Thymus (tissue), 11 donors: ENCODE measurements around the gene SETMAR. TPM values are rescaled to one million over a fixed set of nuclear protein-coding genes. Genes with fewer than 3 reads are reported as not detected.

Experiments
- DNase-seq, 9 donors: peaks; one replicate each; pipeline ENCODE4 v3.0.0-alpha.2; 2013; ENCODE audit warnings: low spot score in 9 of 9, low read depth in 6 of 9, missing footprints in 1 of 9
- H3K27ac ChIP-seq, 2 donors: one replicate each; pipeline ENCODE4 v1.5.1; 2013; ENCODE audit warnings: control low read depth in 1 of 2, low read depth in 1 of 2, low read length in 1 of 2, mild to moderate bottlenecking in 1 of 2, moderate library complexity in 1 of 2
- H3K27me3 ChIP-seq, 2 donors: one replicate each; pipeline ENCODE4 v1.5.1; 2013; ENCODE audit warnings: low read length in 1 of 2; ENCODE audit not compliant: control insufficient read depth in 2 of 2, insufficient read depth in 1 of 2
- H3K36me3 ChIP-seq, 2 donors: one replicate each; pipeline ENCODE4 v1.5.1; 2013; ENCODE audit warnings: low read length in 1 of 2, mild to moderate bottlenecking in 1 of 2, moderate library complexity in 1 of 2; ENCODE audit not compliant: control insufficient read depth in 2 of 2, insufficient read depth in 2 of 2
- H3K4me1 ChIP-seq, 2 donors: one replicate each; pipeline ENCODE4 v1.5.1; 2013; ENCODE audit warnings: low read length in 2 of 2; ENCODE audit not compliant: control insufficient read depth in 2 of 2, insufficient read depth in 2 of 2
- H3K4me3 ChIP-seq, 2 donors: one replicate each; pipeline ENCODE4 v1.5.1; 2013; ENCODE audit warnings: low read length in 2 of 2, control low read depth in 1 of 2, mild to moderate bottlenecking in 1 of 2
- H3K9me3 ChIP-seq, 2 donors: one replicate each; pipeline ENCODE4 v1.5.1; 2013; ENCODE audit warnings: low read length in 1 of 2, mild to moderate bottlenecking in 1 of 2; ENCODE audit not compliant: control insufficient read depth in 2 of 2, insufficient read depth in 1 of 2
- WGBS: extraction: QIAGEN DNeasy Blood & Tissue Kit; methylation state at CpG from one replicate; pipeline ENCODE4 v1.1.7; 2013; 5-methylcytosine and 5-hydroxymethylcytosine counted together
- polyA plus RNA-seq: library from polyadenylated mRNA; stranded (reverse); fragments of 200-250 nt; gene quantifications from one replicate; pipeline ENCODE4 v1.2.3, GENCODE V29; 2013
- total RNA-seq: library from RNA; stranded (reverse); fragments of 120-200 nt; gene quantifications from one replicate; pipeline ENCODE4 v1.2.4, GENCODE V29; 2013
- donor health status: healthy.

Gene SETMAR
- total and polyA plus RNA-seq, 2 donors = 18.2 to 28.7 TPM

GRCh38 chr3:4306860-4307259, 3.7 kb downstream of the SETMAR start:
- H3K36me3 ChIP-seq = peaks cover 0 to 11% of the 10 kb centered on the region in 2 donors
- H3K4me3 ChIP-seq = no peak overlapping the region
- H3K4me1 ChIP-seq = peaks cover 10 to 19% of the 10 kb centered on the region in 2 donors
- H3K9me3 ChIP-seq = no peaks in the 10 kb centered on the region
- peak overlapping the region in 1 of 2 donors; percentile 60 for H3K27ac ChIP-seq
- WGBS = 95% methylated on average over 2 of the region's 2 CpGs
- H3K27me3 ChIP-seq = no peaks in the 10 kb centered on the region
- DNase-seq = peak in 1 of 9 donors; percentile 13

- Histone ChIP-seq H3K27ac (no peak overlapping the region), H3K36me3 (peaks cover 6 to 24% of the 10 kb centered on the region in 2 donors), H3K4me3 (no peak overlapping the region), H3K4me1 (peaks cover 3 to 9% of the 10 kb centered on the region in 2 donors), H3K9me3 (no peaks in the 10 kb centered on the region), H3K27me3 (no peaks in the 10 kb centered on the region)
- no peak for DNase-seq
- 83% methylated on average over 3 of the region's 3 CpGs for WGBS
Observed at GRCh38 chr3:4309491-4310128, 6.4 kb downstream of the SETMAR start.

DNA sequence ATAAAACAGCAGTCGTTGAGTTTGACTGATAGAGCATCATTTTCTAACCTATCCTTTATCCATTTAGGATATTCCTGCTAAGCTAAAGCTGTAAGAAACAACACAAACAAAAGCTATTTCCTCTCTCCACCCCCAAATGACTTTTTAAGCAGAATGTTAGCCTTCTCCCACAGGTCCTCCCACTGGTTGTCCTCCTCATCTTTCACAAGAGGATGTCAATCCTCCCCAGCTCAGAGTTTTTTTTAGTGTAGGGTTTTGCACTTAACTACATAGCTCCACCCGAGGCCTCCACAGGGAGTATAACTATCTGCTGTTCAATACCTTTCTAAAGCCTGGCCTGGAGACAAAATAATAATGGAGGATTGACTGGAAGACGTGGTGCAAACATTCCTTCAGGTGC, 7.8 kb downstream of the SETMAR start:
- H3K27ac ChIP-seq = no peak overlapping the region
- peaks cover 6 to 31% of the 10 kb centered on the region in 2 donors for H3K36me3 ChIP-seq
- no peaks in the 10 kb centered on the region for H3K9me3 ChIP-seq
- H3K4me1 ChIP-seq = peaks cover 0 to 3% of the 10 kb centered on the region in 2 donors
- WGBS = 98% methylated on average over 3 of the region's 3 CpGs
- H3K27me3 ChIP-seq = no peaks in the 10 kb centered on the region
- H3K4me3 ChIP-seq = no peak overlapping the region
- DNase-seq = no peak

DNA sequence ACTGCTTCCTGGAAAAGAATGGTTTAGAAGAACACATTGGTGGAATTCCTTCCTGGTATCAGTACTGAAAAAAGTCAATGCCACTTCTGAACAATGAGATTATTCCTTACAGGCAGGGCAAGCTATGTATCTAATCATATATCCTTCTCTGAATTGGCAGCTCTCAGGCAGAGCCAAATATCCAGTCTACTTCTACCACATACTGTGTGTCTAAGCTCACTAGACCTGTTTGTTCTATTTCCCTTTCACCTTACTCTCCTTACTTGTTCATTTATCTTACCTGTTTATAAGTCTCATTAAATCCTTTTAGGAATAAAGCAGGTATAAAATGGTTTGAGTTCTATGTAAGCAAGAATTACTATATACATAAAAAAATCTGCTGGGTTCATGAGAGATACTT, 8.3 kb downstream of the SETMAR start:
- Histone ChIP-seq H3K4me1 (peaks cover 0 to 3% of the 10 kb centered on the region in 2 donors), H3K36me3 (peaks cover 10 to 33% of the 10 kb centered on the region in 2 donors), H3K27ac (no peak overlapping the region), H3K4me3 (no peak overlapping the region), H3K9me3 (no peaks in the 10 kb centered on the region), H3K27me3 (no peaks in the 10 kb centered on the region)
- DNase-seq = no peak

- Histone ChIP-seq H3K9me3 (no peaks in the 10 kb centered on the region), H3K4me1 (no peaks in the 10 kb centered on the region), H3K4me3 (no peak overlapping the region), H3K27ac (no peak overlapping the region), H3K36me3 (peaks cover 14 to 47% of the 10 kb centered on the region in 2 donors), H3K27me3 (no peaks in the 10 kb centered on the region)
- DNase-seq = no peak
- 95% methylated on average over 4 of the region's 4 CpGs for WGBS
Observed at GRCh38 chr3:4313606-4314293, 10.6 kb downstream of the SETMAR start.

DNA sequence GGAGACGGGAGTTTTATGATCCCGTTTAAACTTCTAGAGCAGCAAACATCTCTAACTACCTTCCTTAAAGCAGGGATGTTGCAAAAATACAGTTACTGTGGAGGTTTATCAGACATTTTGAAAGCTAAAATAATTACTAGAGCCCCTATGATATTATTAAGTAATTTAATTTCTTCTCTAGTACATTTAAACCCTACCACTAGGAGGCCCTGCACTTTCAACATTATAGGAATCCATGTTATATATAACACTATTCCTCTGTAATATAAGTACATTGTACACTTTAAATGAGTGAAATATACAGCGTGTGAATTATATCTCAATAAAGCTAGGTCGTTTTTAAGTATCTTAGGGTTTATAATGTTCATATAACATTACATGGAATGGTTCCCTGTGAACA, 11.5 kb downstream of the SETMAR start:
- 94% methylated on average over 4 of the region's 4 CpGs for WGBS
- Histone ChIP-seq H3K27me3 (no peaks in the 10 kb centered on the region), H3K36me3 (peaks cover 14 to 45% of the 10 kb centered on the region in 2 donors), H3K27ac (no peak overlapping the region), H3K4me1 (no peaks in the 10 kb centered on the region), H3K4me3 (no peak overlapping the region), H3K9me3 (no peaks in the 10 kb centered on the region)
- DNase-seq = no peak

DNA sequence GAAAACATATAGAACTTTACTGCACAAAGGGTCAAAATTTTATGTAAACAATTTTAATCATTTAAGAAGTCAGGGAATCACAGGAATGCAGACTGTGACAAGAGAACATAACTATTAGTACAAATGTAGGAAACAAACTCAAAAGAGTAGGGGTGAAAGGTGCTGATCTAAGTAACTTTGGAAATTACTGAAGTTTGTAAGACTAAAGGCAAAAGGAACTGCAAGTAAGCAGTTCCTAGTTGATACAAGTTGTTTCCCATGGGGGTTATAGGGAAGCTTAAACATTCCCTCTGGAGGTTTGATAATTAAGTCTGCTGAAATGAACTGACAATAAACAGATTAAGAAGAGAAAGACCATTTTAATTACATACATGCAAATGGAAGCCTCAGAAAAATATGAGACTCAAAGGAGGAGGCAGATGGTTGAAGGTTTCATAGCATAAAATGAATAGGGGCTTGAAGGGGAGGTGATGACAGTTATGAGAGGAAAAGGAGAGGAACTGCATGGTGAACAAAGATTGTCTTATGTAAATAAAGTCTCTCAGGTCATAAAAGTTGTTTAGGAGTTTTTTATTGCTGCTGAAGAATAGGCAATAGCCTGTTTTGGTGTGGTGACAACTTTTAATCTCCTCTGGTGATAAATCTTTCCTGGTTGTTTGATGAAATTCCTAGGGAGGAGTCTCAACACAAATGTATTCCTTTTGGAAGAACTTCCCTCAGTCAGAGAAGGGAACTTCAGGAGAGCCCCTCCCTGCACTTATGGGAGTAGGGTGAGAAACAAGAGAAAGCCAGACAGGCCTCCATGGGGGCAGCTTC, 17.1 kb downstream of the SETMAR start:
- Histone ChIP-seq H3K4me1 (no peaks in the 10 kb centered on the region), H3K27me3 (no peaks in the 10 kb centered on the region), H3K27ac (no peak overlapping the region), H3K4me3 (no peak overlapping the region), H3K9me3 (no peaks in the 10 kb centered on the region), H3K36me3 (peaks cover 7 to 20% of the 10 kb centered on the region in 2 donors)
- no peak for DNase-seq

DNA sequence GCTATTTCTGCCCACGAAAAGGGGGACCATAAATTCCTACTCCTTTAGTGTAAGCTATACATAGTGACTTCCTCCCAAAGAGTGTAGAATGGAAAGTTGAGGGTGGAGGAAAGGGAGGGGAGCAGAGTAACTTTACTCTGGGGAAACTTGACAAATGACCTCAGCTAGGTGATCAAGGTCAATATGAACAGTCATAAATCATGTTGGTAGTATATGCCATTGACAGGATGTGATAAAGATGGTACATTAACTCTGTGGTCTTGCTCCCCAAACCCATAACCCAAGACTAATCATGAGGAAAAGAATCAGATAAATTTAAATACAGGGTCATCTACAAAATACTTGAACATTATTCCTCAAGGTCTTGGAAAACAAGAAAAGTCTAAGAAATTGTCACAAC, 18.6 kb downstream of the SETMAR start:
- Histone ChIP-seq H3K4me3 (no peak overlapping the region), H3K36me3 (peaks cover 2 to 14% of the 10 kb centered on the region in 2 donors), H3K27ac (no peak overlapping the region), H3K9me3 (no peaks in the 10 kb centered on the region), H3K4me1 (no peaks in the 10 kb centered on the region), H3K27me3 (no peaks in the 10 kb centered on the region)
- DNase-seq = no peak
- 89% methylated on average over 1 of the region's 1 CpG for WGBS

DNA sequence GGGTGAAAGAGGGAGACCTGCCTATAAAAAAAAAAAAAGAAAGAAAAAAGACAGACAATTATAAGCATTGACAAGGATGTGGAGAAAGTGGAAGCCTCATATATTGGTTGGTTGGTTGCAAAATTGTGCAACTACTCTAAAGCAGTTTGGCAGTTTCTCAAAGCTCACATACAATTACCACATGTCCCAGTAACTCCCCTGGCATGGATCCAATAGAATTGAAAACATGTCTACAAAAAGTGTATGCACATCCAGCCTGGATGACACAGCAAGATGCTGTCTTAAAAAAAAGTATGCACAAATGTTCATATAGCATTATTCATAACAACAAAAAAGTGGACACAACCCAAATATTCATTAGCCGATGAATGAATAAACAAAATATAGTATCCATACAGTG, 19.5 kb downstream of the SETMAR start:
- Histone ChIP-seq H3K9me3 (no peaks in the 10 kb centered on the region), H3K4me3 (no peak overlapping the region), H3K27ac (no peak overlapping the region), H3K4me1 (no peaks in the 10 kb centered on the region), H3K36me3 (peaks cover 0 to 6% of the 10 kb centered on the region in 2 donors), H3K27me3 (no peaks in the 10 kb centered on the region)
- WGBS = 99% methylated on average over 1 of the region's 1 CpG
- DNase-seq = no peak
